HepG2 (cell line): ENCODE measurements around the gene PROSER1. TPM values are rescaled to one million over a fixed set of nuclear protein-coding genes. Genes with fewer than 3 reads are reported as not detected.
A peak's percentile ranks its signal among the peaks of the same experiment; 100 is the strongest.

ENCODE experiments used
- ATAC-seq: fragments of 200-7000 bp; cut with Tn5 transposase; 3 replicates; pipeline ENCODE4 v1.9.1; 2020; ENCODE audit warnings: mild to moderate bottlenecking, moderate library complexity
- BruUV-seq: library from RNA; stranded (reverse); fragments of 400-500 nt; replicated peaks from 2 replicates; lab custom pipeline; 2021; lab: Mats Ljungman, UMichigan
- CTCF ChIA-PET: fragments of 300-600 bp; formaldehyde crosslinking; extraction: SDS; loops from one replicate; lab custom pipeline; 2021; ENCODE audit warnings: low total read pairs, inconsistent platforms, low intra/inter-chr PET ratio; lab: Yijun Ruan, JAX
- POLR2A ChIA-PET: fragments of 350-600 bp; sonication (Branson Sonifier 250); formaldehyde crosslinking; loops from one replicate; lab custom pipeline; 2020; ENCODE audit warnings: antibody characterized with exemption, inconsistent platforms; lab: Yijun Ruan, JAX
- DNase-seq: peaks from one replicate; pipeline ENCODE4 v3.0.0-alpha.2; 2015; ENCODE audit warnings: low spot score
- FAIRE-seq: peaks from 3 replicates; lab custom pipeline; 2011; peaks lifted over from hg19 to GRCh38; lab: Jason Lieb, UNC
- H2AFZ ChIP-seq: one replicate; pipeline ENCODE4 v1.6.1; 2011; ENCODE audit warnings: low read length, inconsistent platforms
- H3K27ac ChIP-seq: fragments of 300-600 bp; 3 replicates; pipeline ENCODE4 v1.8.0; 2011; ENCODE audit warnings: mixed run types, mild to moderate bottlenecking, mixed read lengths, low read length, inconsistent platforms; ENCODE audit not compliant: insufficient read depth; ENCODE audit errors: extremely low read length
- H3K27me3 ChIP-seq, 2 experiments: fragments of 200-600 bp in 1 of 2; 2 replicates in 1 of 2; 3 replicates in 1 of 2; pipeline versions ENCODE4 v1.6.0 to v1.8.0; 2011; ENCODE audit warnings: low read length in 2 of 2, mild to moderate bottlenecking in 2 of 2, moderate library complexity in 2 of 2, inconsistent platforms in 1 of 2; ENCODE audit not compliant: insufficient read depth in 2 of 2, control insufficient read depth in 1 of 2
- H3K36me3 ChIP-seq, 2 experiments: fragments of 200-600 bp in 1 of 2; replicated peaks in 1 of 2; 2 replicates in 1 of 2; 3 replicates in 1 of 2; pipeline versions ENCODE4 v1.5.1 to v1.8.0; 2011; ENCODE audit warnings: low read length in 2 of 2, inconsistent platforms in 1 of 2; ENCODE audit not compliant: insufficient read depth in 2 of 2, control insufficient read depth in 1 of 2
- H3K4me1 ChIP-seq: 2 replicates; pipeline ENCODE4 v1.5.1; 2012; ENCODE audit warnings: low read length, inconsistent platforms; ENCODE audit not compliant: insufficient read depth
- H3K4me2 ChIP-seq: 2 replicates; pipeline ENCODE4 v1.6.0; 2011; ENCODE audit warnings: low read depth, low read length, inconsistent platforms
- H3K4me3 ChIP-seq, 3 experiments: fragments of 200-600 bp in 1 of 3; sonication (generic), shearing (Covaris generic) in 1 of 3; replicated peaks in 1 of 3; 2 replicates each; pipeline ENCODE4 v1.5.1; 2011 to 2016; ENCODE audit warnings: low read length in 3 of 3, inconsistent platforms in 2 of 3, low read depth in 2 of 3, mild to moderate bottlenecking in 2 of 3, control low read depth in 1 of 3, mixed read lengths in 1 of 3; ENCODE audit not compliant: insufficient read depth in 1 of 3
- H3K79me2 ChIP-seq: one replicate; pipeline ENCODE4 v1.6.1; 2011; ENCODE audit warnings: low read length, inconsistent platforms; ENCODE audit not compliant: insufficient read depth
- H3K9ac ChIP-seq: 2 replicates; pipeline ENCODE4 v1.6.0; 2011; ENCODE audit warnings: mild to moderate bottlenecking, low read depth, low read length, inconsistent platforms; ENCODE audit not compliant: insufficient read depth
- H3K9me3 ChIP-seq: 2 replicates; pipeline ENCODE4 v1.5.1; 2012; ENCODE audit warnings: mild to moderate bottlenecking, low read length
- H4K20me1 ChIP-seq: 2 replicates; pipeline ENCODE4 v1.6.0; 2011; ENCODE audit warnings: inconsistent platforms, mild to moderate bottlenecking, low read length, moderate library complexity; ENCODE audit not compliant: insufficient read depth
- AHR ChIP-seq: IDR thresholded peaks from 2 replicates; pipeline ENCODE4 v1.6.1; 2018; ENCODE audit warnings: missing genetic modification reagents, missing compliant biosample characterization
- ATF7-NPFF ChIP-seq: sonication (generic); formaldehyde crosslinking; IDR thresholded peaks from 2 replicates; pipeline ENCODE4 v1.8.1; 2023; ENCODE audit warnings: mild to moderate bottlenecking, low read depth, missing genetic modification reagents, moderate library complexity
- ATRX ChIP-seq: sonication (generic); formaldehyde crosslinking; IDR thresholded peaks from 2 replicates; pipeline ENCODE4 v1.4.0; 2020; ENCODE audit warnings: missing genetic modification reagents, borderline replicate concordance
- BHLHE40 ChIP-seq: IDR thresholded peaks from 2 replicates; pipeline ENCODE4 v1.6.1; 2011; ENCODE audit warnings: low read length, improper control_type of control experiment
- BRD4 ChIP-seq: sonication (generic); formaldehyde crosslinking; IDR thresholded peaks from 2 replicates; pipeline ENCODE4 v1.4.0; 2020; ENCODE audit warnings: missing genetic modification reagents
- FOSL1 ChIP-seq: sonication (generic); formaldehyde crosslinking; IDR thresholded peaks from 2 replicates; pipeline ENCODE4 v1.9.0; 2021; ENCODE audit warnings: missing genetic modification reagents, borderline replicate concordance
- FOXA3 ChIP-seq: IDR thresholded peaks from 2 replicates; pipeline ENCODE4 v1.6.1; 2016; ENCODE audit warnings: missing genetic modification reagents, missing compliant biosample characterization
- HDAC6 ChIP-seq: fragments of 200-600 bp; sonication (generic); IDR thresholded peaks from 2 replicates; pipeline ENCODE4 v1.7.0; 2017; ENCODE audit warnings: mild to moderate bottlenecking, antibody characterized with exemption, low read length, low read depth
- HNF4G ChIP-seq, 2 experiments: sonication (generic) in 1 of 2; formaldehyde crosslinking in 1 of 2; IDR thresholded peaks; 2 replicates each; pipeline versions ENCODE4 v1.4.0 to v1.6.1; 2011 to 2020; ENCODE audit warnings: borderline replicate concordance in 2 of 2, low read depth in 2 of 2, mild to moderate bottlenecking in 2 of 2, low read length in 1 of 2, missing genetic modification reagents in 1 of 2, moderate library complexity in 1 of 2
- NFIB ChIP-seq: sonication (generic); formaldehyde crosslinking; IDR thresholded peaks from 2 replicates; pipeline ENCODE4 v1.9.0; 2021; ENCODE audit warnings: missing genetic modification reagents, mild to moderate bottlenecking, borderline replicate concordance
- POLR2AphosphoS2 ChIP-seq: IDR thresholded peaks from 2 replicates; pipeline ENCODE4 v1.6.1; 2011; ENCODE audit warnings: low read depth, low read length, improper control_type of control experiment
- RBFOX2 ChIP-seq: fragments of 200-400 bp; formaldehyde crosslinking; IDR thresholded peaks from 2 replicates; pipeline ENCODE4 v1.6.1; 2017; ENCODE audit warnings: low read depth, mild to moderate bottlenecking, low read length
- SSRP1 ChIP-seq: IDR thresholded peaks from 2 replicates; pipeline ENCODE4 v1.6.1; 2016; ENCODE audit warnings: control low read depth
- TAF1 ChIP-seq: sonication (generic); formaldehyde crosslinking; IDR thresholded peaks from 2 replicates; pipeline ENCODE4 v1.4.0; 2020; ENCODE audit warnings: missing genetic modification reagents
- YY1 ChIP-seq: IDR thresholded peaks from 2 replicates; pipeline ENCODE4 v1.6.1; 2011; ENCODE audit warnings: low read length, low read depth, moderate library complexity, mild to moderate bottlenecking; ENCODE audit not compliant: insufficient read depth, insufficient replicate concordance
- ZFY ChIP-seq: sonication (generic); formaldehyde crosslinking; IDR thresholded peaks from 2 replicates; pipeline ENCODE4 v1.4.0; 2020; ENCODE audit warnings: missing genetic modification reagents
- ZMYM4 ChIP-seq: sonication (generic); formaldehyde crosslinking; IDR thresholded peaks from 2 replicates; pipeline ENCODE4 v1.8.1; 2023; ENCODE audit warnings: mild to moderate bottlenecking, missing genetic modification reagents
- ZNF296 ChIP-seq: sonication (generic); formaldehyde crosslinking; conservative IDR thresholded peaks from 2 replicates; pipeline ENCODE4 v1.5.0; 2020; ENCODE audit warnings: mild to moderate bottlenecking, missing genetic modification reagents
- ZNF567 ChIP-seq: sonication (generic); formaldehyde crosslinking; IDR thresholded peaks from 2 replicates; pipeline ENCODE4 v1.8.1; 2023; ENCODE audit warnings: mild to moderate bottlenecking, missing genetic modification reagents, borderline replicate concordance
- ZNF768 ChIP-seq: sonication (generic); formaldehyde crosslinking; IDR thresholded peaks from 2 replicates; pipeline ENCODE4 v1.4.0; 2020; ENCODE audit warnings: missing genetic modification reagents
- ZXDC ChIP-seq: sonication (generic); formaldehyde crosslinking; IDR thresholded peaks from 2 replicates; pipeline ENCODE4 v1.5.0; 2020; ENCODE audit warnings: mild to moderate bottlenecking, missing genetic modification reagents
- whole genome bisulfite sequencing: methylation state at CpG from one replicate; pipeline ENCODE4 v1.1.6; 2017; ENCODE audit warnings: low lambda C conversion rate; 5-methylcytosine and 5-hydroxymethylcytosine counted together
- in situ Hi-C: cut with HindIII; loops from 2 replicates; pipeline ENCODE4 v1.10.0; 2017; ENCODE audit warnings: low pct_unique_long_range_greater_than_20kb; ENCODE audit not compliant: extremely low pct_ligation_motif_present
- intact Hi-C: fragments of 100-400 bp; cut with micrococcal nuclease; formaldehyde crosslinking; loops from one replicate; pipeline ENCODE4 v1.10.0; 2022; ENCODE audit not compliant: unreplicated experiment
- polyA plus RNA-seq, 8 experiments: library from polyadenylated mRNA; depleted of rRNA in 3 of 8; stranded (reverse) in 7 of 8; unstranded in 1 of 8; fragments of >200 nt; fragmentation: Illumina TruSeq in 4 of 8; extraction: Trizol in 4 of 8; gene quantifications; 2 replicates each; pipeline versions ENCODE4 v1.2.1 to v1.2.3, GENCODE V29; 2011 to 2016; ENCODE audit warnings: low read depth in 4 of 8, missing spikeins in 1 of 8, mixed read lengths in 1 of 8; ENCODE audit not compliant: insufficient read depth in 1 of 8
- total RNA-seq, 5 experiments: library from RNA; depleted of rRNA; stranded (reverse); fragments of >200 nt; fragmentation: Illumina TruSeq; extraction: Trizol; gene quantifications; 2 replicates each; pipeline ENCODE4 v1.2.3, GENCODE V29; 2016; ENCODE audit warnings: low read depth in 1 of 5
- TF ChIP-seq, protein P1 (sequence below): sonication (generic); formaldehyde crosslinking; IDR thresholded peaks from 2 replicates; pipeline ENCODE4 v1.8.0; 2022; ENCODE audit warnings: low read depth, missing genetic modification reagents

PROSER1 gene
- total and polyA plus RNA-seq, 2 of the 13 experiments (the other 11 are each of a cell fraction or from before 2014, with no cell fraction given), result 11.4 to 17.2 TPM

GRCh38 chr13:39037410-39037879, 444 bp downstream of the PROSER1 start:
- no peak for FAIRE-seq
- peaks cover 63% of the 10 kb centered on the region for H3K79me2 ChIP-seq
- H3K9me3 ChIP-seq, result no peaks in the 10 kb centered on the region
- no peaks in the 10 kb centered on the region; a peak in 1 of 5 replicates for H3K27me3 ChIP-seq
- H3K9ac ChIP-seq, result peak overlapping the region; percentile 81
- intact Hi-C loops, result loop anchor here (10.0 kb wide), 1 partner anchor 617 kb away; the partner anchor contains the start of gene COG6
- peak overlapping the region; percentile 84 to 95 (median 86) for H3K4me3 ChIP-seq
- peak overlapping the region; percentile 89 for H3K4me2 ChIP-seq
- ATAC-seq, result peak; percentile 88
- POLR2A ChIA-PET, result interaction anchor here (1.1 to 1.9 kb wide), 3 partner anchors 11 to 688 kb away, joined by 3 to 5 read pairs (median 4); partner anchors contain the start of gene UFM1
- H3K36me3 ChIP-seq, result no peaks in the 10 kb centered on the region
- H3K27ac ChIP-seq, result peak overlapping the region; percentile 88
- in situ Hi-C loops, result no loop called here
- CTCF ChIA-PET, result no interaction called here
- BruUV-seq, result no TSS peak
- peaks cover 8% of the 10 kb centered on the region; the same call in 1 of the 2 replicates for H4K20me1 ChIP-seq
- 2% methylated on average over 6 of the region's 39 CpGs for WGBS
- no peak for DNase-seq
- peaks cover 39% of the 10 kb centered on the region for H3K4me1 ChIP-seq
- H2AFZ ChIP-seq, result no peak overlapping the region
- TF ChIP-seq FOXA3 (no peak), ATRX (CRISPR knock-in tag) (no peak), BRD4 (CRISPR knock-in tag) (no peak), NFIB (CRISPR knock-in tag) (no peak), AHR (CRISPR knock-in tag) (0 out of 2 replicates have a peak, but pooled peaks have one; percentile 4), ZNF768 (CRISPR knock-in tag) (peak; percentile 49; the same call in 1 of the 2 replicates), HNF4G (IDR thresholded peaks at IDR 0.05; ENCODE audit: borderline replicate concordance, low read depth, low read length) (0 out of 2 replicates have a peak, but pooled peaks have one; percentile 21), HNF4G (CRISPR knock-in tag; IDR thresholded peaks at IDR 0.05; ENCODE audit: borderline replicate concordance, low read depth) (no peak), ZMYM4 (no peak), YY1 (no peak), ZNF296 (CRISPR knock-in tag) (peak; percentile 64; the same call in 1 of the 2 replicates), ZXDC (CRISPR knock-in tag) (0 out of 2 replicates have a peak, but pooled peaks have one; percentile 23), RBFOX2 (peak; percentile 90), SSRP1 (CRISPR knock-in tag) (no peak), TAF1 (no peak), POLR2AphosphoS2 (no peak), ATF7-NPFF (CRISPR knock-in tag) (0 out of 2 replicates have a peak, but pooled peaks have one; percentile 9), HDAC6 (no peak), ZFY (CRISPR knock-in tag) (no peak; the same call in 1 of the 2 replicates), ZNF567 (CRISPR knock-in tag) (0 out of 2 replicates have a peak, but pooled peaks have one; percentile 6), BHLHE40 (no peak), FOSL1 (CRISPR knock-in tag) (no peak)
- TF ChIP-seq, protein P1, sequence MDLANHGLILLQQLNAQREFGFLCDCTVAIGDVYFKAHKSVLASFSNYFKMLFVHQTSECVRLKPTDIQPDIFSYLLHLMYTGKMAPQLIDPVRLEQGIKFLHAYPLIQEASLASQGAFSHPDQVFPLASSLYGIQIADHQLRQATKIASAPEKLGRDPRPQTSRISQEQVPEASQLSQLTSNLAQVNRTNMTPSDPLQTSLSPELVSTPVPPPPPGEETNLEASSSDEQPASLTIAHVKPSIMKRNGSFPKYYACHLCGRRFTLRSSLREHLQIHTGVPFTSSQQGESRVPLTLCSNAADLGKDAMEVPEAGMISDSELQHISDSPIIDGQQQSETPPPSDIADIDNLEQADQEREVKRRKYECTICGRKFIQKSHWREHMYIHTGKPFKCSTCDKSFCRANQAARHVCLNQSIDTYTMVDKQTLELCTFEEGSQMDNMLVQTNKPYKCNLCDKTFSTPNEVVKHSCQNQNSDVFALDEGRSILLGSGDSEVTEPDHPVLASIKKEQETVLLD, result 0 out of 2 replicates have a peak, but pooled peaks have one; percentile 13
